GM21390 (cell line): ENCODE results near the gene STK26.
"Not testable (repeated sequence)": the region's sequence is repeated elsewhere in the genome, so short reads cannot be mapped to it uniquely, and the experiment has no call there.

Experiments used
- ATAC-seq: cut with Tn5 transposase; IDR thresholded peaks from one replicate; pipeline ENCODE4 v1.9.1; 2021; ENCODE audit not compliant: unreplicated experiment

Gene STK26

DNA sequence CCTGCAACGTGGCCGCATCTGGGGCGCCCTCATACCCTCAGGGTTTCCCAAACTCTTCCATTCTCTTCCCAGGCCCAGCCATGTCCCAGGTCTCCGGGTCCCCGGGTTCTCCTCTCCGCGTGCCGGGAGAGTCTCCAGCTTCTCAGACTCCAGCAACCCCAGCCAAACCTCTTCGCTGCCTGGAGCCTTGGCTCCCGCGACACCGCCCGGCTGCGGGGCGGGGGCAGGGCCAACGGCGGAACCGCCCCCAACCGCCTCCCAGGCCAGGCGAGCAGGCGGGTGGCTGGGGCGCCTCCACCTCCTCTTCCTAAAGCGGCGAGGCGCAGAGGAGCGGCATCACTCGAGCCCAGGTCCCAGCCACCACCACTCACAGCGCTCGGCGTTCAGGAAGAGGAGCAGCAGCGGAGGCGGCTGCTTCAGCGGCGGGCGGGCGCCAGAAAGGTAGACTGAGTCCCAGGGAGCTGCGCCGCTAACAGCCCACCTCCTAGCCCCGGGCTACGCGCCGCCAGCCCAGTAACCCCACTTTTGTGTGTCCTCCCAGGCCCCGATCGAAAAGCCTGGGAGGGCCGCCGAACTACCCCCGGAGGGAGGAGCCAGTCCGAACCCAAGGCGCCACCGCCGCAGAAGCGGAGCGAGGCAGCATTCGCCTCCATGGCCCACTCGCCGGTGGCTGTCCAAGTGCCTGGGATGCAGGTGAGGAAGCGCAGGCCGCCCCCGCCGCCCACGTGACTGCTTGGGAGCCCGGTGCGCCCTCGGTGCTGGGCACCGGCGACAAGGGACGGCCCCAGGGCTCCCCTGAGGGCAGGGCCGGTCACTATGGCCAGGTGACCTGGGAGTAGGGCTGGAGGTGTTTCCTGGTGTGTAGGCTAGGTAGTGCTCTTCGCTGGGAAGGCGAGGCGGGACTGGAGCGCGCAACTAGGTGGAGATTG lies at the start of gene STK26:
Gene STK26, plus strand, starts transcription at position 336 of the 929 bp plus-strand sequence. Its CDS starts 316 bp downstream, at position 652.
- ATAC-seq: peak; percentile 73

DNA sequence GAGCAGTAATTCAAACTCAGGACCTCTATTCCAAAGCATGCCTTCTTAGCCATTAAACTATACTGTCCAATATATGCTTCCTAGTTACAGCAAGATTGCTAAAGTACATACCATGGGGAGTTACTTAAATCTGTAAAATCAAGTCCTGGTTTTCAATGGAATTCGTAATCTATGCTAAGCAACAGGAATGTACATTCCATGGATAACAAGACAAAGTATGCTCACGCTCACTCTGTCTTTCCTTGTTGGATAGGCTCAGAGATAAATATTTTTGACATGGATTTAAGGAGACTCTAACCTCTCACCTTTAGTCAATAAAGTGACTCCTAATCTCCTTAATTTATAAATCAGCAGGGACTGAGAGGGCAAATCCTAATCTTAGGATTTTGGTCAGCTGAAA lies 47.3 kb upstream of the STK26 start:
- ATAC-seq: no peak

DNA sequence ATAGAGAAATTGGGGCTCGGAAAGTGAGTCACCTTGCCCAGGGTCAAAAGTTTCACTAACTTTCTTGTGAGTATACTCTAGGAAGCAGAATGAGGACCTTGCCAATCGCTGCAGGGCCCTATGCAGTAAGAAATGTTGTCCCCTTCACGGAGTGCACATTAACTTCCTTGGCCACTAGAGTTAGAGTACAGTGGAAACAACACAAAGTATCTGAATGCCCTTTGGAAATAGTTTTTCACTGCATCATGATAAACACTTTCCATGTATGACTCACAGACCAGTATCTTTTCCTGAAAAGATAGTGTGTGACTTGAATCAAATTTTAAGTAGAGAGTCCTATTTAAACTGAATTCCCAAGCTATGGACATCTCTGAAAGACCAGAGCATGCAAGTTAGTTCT lies 45.5 kb upstream of the STK26 start:
- ATAC-seq: no peak

DNA sequence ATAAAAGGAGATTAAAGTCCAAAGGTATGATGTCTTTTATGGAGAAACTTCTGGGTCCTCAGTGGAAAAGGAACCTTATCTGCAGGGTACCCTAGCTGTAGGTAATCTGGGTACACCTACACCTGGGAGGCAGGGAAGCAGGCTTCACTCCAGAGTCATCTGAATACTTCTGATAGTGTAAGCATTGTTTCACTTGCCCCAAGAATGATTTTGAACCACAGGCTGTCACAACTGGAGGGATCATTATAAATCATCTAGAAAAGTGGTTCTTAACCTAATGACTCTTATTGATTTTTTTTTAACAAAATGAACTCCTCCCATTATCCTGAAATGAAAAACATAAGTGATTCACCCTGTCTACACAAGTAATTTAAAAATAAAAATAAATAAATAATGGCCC lies 44.0 kb upstream of the STK26 start:
- ATAC-seq: no peak

DNA sequence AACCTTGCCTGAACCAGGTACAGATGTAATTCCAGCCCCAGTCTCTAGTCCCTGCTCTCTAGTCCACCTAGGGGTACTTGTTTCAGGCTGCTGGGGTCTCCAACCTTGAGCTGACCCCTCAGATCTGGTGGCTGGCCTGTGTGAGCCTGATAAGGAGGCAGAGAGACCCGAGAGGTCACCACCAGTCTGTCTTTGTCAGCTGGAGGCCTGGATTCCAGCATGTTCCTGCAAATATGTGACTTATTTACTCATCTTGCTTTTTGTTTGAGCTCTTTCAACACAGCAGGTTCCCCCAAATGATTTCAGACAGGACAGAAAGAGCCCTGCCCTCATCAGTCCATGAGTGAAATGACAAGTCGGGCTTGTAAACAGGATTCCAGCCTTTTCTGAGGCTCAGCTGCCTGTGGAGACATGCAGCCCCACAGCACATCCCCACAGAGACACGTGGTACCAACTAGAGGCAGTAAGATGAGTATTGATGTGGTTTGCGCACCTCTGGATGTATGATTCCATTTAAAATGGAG lies 37.5 kb upstream of the STK26 start:
- no peak for ATAC-seq

DNA sequence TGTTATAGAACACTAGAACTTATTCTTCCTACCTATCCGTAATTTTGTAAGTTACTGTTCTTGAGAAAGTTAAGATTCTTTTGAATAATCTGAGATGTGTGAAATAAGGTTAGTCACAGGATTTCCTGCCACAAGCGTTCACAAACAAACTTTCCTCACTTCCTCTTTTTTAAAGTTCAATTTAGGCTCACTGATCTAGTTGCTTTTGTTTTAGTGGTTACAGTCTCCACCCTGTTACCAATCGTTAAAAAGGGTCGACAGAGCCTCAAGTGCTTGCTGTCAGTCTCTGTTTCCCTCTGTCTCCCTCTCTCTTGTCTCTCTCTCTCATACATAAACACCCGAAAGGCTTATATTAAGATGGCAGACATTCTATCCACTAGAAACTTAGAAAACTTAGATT lies 35.9 kb upstream of the STK26 start:
- peak; percentile 97 for ATAC-seq

DNA sequence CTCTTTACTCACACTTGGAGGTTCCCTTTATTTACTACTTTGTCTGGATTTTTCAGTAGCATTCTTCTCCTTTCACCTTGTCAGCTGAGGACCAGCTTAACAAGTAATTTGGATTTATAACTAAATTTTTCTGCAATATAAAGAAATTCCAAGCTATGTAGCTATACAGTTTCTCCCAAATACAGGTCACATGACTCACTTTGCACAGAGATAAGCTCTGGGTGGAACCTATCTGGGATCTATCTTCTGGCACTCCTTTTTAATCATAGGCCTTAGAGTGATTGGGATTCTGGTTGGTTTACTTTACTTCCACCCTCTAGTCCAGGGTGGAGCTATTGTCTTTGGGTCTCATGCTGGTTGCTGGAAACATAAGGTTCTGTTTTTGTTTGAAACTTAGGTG lies 34.9 kb upstream of the STK26 start:
- ATAC-seq: no peak

DNA sequence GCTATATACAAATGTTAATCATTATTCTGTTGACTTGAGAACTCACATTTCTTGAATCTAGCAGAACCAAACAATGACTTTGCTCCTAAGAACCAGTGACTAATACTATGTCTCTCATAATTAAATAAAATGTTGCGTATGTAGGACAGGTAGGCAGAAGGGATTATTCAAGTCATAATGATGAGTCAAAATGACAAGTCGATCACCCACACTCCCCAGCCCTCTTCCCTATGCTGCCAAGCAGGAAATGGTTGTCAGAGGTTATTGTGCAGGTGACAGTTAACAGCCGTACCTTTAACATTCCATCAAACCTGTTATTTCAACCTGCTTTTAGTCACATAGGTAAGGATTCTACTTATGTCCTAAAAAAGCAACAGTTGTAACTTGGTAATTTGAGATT lies 22.0 kb upstream of the STK26 start:
- no peak for ATAC-seq

DNA sequence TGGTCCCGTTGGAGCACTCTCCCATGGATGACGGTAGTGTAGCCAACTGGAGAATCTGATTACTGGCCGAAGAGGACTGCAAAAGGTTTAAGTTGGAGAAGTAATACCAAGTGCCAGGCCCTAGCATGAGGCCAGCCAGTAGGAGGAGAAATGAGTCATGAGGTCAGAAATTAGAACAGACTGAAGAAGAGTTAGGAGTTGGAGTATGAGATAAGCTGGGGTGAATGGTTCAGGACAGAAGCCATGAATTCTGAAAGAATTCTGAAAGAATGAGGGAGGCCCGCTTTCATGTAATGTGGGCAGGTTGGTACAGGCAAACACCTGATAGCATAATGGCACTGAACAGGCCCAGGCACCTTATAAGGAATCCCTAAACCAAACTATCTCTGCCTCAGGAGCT lies 18.4 kb upstream of the STK26 start:
- no peak for ATAC-seq

DNA sequence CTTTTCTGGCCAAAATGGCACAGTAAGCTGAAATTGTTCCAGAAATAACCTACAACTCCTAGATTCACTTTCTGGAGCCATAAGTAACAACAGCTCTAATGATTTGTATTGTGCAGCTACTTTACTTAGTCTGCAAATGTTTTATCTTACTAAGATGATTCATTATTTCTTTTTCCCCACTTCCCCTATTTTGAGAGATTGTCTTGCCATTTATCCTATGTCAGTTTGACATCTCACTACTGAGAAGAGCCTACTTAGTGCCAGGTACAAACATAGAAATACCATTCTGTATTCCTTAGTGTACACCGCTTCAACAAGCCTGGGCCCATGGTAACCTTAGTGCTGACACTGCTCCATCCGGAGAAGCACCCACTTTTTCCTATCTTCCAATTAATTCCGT lies 13.8 kb upstream of the STK26 start:
- ATAC-seq: no peak

DNA sequence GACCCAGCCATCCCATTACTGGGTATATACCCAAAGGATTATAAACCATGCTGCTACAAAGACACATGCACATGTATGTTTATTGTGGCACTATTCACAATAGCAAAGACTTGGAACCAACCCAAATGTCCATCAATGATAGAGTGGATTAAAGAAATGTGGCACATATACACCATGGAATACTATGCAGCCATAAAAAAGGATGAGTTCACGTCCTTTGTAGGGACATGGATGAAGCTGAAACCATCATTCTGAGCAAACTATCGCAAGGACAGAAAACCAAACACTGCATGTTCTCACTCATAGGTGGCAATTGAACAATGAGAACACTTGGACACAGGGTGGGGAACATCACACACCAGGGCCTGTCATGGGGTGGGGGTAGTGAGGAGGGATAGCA lies 12.9 kb upstream of the STK26 start:
- not testable (repeated sequence) for ATAC-seq

DNA sequence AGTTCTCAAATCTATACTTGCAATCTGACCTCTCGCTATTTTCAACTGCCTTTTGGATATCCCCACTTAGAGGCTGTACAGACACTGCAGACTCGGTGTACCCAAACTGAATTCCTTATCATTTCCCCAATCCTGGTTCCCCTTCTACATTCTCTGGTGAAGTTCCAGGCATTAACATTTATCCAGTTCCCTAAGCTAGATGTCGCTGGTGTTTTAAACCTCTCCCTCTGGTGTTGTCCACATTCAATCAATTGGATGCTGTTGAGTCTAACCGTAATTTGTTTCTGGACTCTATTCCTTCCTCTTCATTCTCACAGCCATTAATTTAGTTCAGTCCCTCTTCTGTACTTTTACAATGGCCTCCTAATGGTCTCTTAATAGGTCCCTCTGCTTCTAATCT lies 7.2 kb upstream of the STK26 start:
- no peak for ATAC-seq

DNA sequence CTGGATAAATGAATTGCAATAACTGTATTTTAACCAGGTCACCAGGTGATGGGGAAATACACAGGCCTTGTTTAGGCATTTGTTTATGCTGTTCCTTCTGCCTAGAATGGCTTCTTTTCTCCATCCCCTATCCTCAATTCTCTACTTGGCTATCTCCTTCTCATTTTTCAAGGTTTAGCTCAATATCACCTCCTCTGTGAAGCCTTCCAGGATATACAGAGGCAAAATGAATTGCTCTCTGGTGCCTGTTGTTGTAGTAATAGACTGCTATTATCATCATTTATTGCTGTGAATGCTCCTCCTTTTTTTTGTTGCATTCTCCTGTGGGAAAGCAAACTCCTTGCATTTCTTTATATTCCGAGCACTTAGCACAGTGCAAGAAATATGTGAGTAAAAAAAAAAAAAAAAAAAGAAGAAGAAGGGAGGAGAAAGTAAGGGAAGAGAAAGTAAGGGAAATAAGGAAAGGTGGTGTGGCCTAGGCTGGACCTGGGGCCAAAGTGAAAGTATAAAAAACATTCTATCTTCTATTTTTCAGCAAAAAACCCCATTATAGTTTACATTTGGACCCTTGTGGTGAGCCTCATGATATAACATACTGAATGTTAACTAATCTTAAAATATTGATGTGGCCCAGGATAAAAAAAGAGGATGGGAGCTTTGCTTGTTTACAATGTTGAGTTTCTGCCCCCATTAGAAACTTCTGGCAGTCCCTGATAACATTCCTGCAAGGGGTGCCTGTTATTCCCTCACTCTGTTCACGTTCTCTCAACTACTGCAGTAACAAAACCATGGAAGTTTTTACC lies 6.3 kb upstream of the STK26 start:
- ATAC-seq: no peak

DNA sequence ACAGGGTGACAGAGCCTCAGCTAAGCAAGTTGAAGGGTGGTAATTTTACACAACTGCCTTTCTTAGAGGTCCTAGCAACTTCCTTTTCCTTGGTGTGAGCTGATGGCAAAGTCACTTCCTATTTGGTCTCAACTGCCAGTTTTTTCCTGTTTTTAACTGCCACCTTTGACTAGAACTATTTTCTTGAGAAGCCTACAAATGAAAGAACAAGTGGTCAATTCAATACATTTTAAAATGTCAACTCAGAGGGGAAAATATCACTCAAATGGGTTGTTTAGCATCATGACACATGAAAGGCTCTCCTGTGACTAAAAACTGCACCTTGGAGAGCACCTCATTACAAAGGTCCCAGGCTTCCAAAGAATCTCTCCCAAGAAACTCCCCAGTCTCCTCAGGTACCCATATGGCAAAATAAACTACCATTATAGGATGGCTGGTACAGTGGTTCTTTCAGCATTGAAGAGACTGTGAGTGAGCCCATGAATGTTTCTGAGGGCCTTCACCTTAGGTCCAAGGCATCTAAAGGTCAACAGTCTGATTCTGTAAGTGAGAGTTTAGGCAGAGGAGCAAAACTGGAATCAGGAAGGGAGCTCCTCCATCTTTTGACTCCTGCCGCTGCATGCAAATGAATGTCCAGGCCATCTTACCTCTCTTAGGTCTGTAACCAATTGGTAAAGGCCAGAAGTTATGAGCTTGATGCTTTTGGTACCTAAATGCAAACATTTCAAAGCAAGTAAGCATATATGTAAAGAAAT lies 5.5 kb upstream of the STK26 start:
- no peak for ATAC-seq

DNA sequence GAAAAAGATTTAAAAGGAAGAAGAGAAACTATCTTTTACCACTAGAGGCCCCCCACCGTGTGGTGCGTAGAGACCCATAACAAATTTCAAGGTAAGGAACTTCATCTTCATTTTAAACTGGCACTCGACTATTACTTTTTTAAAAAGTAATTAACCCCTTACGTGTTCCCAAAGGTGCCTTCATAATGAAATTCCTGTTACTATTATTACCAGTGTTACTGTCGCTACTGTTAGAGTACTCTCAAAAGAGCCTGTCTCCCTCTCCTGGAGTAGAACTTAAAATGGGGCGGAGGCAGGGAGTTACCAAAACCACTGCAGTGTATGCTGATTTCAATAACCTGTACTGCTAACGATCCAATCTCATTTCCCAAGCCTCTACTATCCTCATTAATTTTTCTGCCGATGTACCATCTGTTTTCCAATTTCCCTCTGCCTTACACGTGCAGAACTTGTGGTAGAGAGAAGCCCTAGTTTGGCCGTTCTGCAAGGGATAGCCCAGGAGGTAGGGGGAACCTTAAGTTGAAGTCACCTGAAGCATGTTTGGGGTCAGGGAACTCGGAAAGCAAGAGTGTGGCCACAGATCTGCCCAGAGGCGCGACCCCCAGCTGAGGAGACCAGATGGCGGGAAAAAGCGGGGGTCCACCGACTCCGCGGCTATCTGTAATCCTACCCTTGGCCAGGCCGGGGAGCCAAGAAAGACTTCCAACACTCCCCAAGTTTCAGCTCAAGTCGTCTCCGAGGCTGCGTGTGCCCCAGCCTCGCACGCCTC lies 720 bp upstream of the STK26 start:
- peak; percentile 21 for ATAC-seq

DNA sequence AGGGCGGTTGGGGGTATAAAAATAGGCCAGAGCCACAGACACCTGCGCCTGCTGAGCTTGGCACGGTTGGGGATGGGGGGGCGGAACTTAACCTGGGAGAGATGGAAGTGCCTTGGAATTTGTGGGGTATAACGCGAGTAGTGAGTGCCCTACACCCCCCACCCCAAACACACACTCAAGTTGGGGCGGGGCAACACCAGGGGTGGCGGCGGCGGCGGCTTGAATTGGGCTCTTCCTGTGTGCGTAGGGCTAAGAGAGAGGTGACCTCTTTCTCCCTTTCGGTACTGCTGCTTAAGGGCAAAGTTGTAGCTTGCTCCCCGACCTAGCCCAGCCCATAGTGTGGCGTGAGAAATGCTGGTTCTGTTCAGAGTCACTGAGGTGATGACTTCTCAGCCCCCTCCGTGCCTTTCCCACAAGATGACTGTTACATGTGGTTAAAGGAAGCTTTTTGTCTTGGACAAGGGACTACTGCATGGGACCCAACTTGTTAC lies 839 bp downstream of the STK26 start:
- peak; percentile 60 for ATAC-seq

DNA sequence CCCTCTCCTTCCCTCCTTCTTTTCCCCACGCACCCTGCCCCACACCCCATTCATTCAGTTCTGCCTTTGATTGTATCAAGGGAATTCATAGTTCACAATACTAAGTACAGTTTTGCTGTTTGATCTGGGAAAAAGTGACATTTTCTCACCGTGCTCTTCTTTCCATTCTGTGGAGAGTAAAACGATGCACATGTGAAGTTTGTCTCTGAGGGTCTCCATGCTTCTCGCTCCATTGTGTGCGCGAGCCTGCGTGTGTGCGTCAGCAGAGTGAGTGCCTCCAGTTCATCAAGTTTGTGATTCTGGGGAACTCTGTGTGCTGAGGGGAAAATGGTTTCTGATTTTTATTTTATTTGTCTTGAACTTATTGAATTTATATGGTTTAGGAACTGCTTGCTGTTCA lies 1.9 kb downstream of the STK26 start:
- no peak for ATAC-seq

DNA sequence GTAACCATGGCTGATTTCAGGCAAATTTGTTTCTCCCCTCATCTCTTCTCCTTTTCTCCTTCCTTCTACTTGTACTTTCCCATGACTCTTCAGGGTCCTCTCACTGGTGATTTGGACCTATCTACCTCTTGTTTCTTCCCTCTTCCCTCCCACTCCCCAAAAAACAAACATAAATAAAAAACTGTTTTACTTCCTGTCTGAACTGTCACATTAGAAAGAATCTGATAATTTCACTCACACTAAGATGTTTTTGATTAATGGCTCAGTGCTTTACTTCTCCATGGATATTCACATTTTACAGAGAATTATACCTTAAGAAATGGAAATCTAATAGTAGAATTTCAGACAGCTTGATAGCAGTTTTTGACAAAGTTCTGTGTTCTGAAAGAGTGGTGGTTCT lies 7.2 kb downstream of the STK26 start:
- ATAC-seq: no peak

DNA sequence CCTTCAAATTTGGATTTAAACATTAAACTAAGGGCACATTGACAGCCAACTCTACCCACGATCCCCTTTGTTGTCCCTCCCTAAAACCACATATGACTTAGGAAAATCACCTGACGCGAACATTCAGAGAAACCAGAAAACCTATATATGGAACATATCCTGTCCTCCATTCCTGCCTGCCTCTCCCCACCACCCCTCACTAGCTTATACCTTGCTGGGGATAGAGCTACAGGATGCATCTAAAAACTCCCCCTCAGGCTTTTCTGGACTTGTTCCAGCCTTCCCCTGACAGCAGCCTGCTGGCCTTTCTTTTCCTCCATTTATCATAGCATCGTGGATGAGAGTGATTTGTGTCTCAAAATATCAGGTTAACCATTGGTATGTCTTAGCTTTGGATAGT lies 8.8 kb downstream of the STK26 start:
- ATAC-seq: no peak

DNA sequence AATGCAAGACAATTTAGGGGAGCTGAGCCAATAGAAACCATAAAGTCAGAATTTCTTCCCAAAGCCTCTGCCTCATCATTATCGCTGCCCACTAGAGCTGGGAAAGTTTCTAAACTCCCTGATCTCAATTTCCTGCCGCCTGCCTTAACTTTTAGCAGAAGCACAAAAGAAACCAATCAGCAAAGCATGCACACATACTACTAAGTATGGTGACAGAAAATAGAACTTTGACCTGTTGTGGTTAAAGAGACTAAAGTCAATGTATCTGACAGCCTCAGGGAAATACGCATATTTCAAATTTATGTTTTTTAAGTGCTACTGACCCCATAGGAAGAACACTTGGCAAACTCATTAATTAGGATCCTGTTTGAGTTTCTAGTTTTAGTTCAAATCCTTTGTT lies 10.1 kb downstream of the STK26 start:
- ATAC-seq: no peak
